Stimulated activated CD4-positive, alpha-beta T cell treated with anti-CD3 and anti-CD28 coated beads, Interleukin-15, amount 100 ng/mL, for 1 hour (primary cell): ENCODE results near the gene TUBA3E.
"Not testable (repeated sequence)": the region's sequence is repeated elsewhere in the genome, so short reads cannot be mapped to it uniquely, and the experiment has no call there.

Experiments
- DNase-seq, 2 donors: peaks; one replicate each; pipeline ENCODE4 v3.0.0-alpha.2; 2020; ENCODE audit warnings: low read depth in 1 of 2, low spot score in 1 of 2

TUBA3E gene

DNA sequence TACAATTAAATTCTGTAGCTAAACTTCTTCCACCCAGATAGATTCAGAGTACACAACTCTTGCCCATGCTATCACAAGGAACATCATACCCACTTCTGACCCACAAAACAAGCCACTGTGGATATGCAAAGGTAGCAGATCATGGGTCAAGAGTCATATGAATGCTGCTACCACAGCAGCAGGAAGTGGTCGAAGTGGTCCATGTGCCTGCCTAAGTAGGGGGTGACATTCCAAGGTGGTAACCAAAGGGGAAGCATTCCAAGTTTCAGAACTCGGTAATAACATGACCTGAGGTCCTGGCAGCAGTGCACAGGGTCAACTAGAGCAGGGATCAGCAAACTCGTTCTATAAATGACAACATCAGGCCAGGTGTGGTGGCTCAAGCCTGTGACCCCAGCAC is 5.8 kb downstream of the TUBA3E start:
- not testable (repeated sequence) for DNase-seq

DNA sequence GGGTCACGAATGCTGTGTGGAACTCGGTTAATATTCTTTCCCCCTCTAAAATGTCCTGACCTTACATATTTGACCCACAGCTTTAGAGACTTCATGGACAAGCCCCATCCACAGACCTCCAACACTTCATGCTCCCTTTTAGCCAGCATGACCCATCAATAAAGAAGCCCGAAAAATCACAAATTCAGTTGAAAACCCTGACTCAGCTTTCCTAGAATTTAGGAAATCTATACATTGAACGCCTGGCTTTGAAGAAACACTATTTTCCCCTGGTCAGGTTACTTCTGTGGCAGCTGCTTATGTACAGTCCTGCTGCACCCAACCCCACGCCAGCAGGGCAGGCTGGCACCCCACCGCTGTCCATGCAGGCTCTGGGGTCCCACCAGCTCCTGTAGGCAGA is 6.9 kb downstream of the TUBA3E start:
- not testable (repeated sequence) for DNase-seq

DNA sequence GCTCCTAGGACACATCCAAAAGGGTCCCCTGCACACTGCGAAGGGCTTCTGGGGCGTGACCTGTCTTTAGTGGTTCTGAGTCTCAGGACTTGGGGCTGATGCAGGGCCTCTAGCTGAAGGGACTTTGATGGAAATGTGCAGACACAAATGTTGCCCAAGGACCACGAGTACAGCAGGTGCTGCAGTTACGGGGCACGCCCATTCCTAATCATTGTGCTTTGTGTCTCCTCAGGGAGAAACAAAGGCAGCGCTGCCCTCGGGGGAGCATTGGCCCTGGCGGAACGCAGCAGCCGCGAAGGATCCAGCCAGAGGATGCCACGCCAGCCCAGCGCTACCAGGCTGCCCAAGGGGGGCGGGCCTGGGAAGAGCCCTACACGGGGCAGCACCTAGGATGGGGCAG is 8.0 kb downstream of the TUBA3E start:
- DNase-seq = no peak

DNA sequence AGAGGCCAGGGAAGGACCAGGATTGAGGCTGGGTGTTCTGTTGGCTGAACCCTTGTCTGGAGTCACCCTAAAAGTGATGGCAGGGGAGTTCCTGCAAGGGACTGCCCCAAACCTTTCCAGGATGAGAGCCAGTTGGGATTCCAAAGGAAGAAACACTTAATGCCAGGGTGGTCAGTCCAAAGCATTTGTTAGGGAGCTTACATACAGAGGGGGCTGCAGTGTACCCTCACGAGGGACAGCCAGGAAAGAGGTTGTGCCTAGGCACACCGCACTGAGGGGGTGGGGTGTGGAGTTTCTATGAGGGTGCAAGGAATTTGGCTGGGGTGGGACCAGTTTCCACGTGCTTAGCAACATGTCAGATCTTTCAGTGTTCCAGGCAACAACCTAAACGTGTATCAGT is 9.3 kb downstream of the TUBA3E start:
- not testable (repeated sequence) for DNase-seq

DNA sequence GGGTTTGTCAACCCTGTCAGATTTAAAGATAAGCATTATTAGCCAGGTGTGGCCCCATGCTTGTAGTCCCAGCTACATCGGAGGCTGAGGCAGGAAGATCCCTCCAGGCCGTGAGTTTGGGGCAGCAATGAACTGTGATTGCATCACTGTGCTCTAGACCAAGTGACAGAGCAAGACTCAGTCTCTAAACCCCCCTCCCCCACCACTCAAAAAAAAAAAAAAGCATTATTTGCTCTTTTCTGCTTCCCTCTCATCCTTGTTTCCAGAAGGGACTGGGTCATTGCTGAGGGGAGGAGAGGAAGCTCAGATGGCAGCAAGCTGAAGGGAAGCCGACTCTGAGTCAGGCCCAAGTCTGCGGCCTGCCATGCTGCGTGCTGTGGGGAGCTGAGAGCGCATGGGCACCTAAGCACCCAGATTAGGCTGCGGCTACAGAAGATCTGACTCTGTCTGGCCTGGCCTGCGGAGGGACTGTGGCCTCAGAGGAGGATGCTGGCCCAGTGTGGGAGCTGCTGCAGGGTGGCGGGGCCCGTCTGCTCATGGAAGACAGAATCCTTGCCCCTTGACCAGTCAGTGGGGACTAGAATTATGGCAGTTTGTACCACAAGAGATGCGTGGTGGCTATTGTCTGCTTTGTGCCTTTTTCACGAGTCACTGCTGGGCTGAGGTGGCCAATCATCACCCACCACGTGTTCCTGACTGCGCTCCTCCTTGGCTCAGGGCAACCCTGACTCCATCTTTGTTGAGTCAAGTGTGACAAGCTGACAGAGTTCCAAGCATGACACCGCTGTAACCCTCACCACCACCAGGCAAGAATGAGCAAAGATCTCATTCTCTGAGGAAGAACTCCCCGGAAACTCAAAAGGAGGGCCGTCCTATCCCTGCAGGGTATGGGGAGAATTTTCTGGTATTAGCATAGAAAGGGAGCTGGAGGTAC is 10.1 kb downstream of the TUBA3E start:
- not testable (repeated sequence) for DNase-seq

DNA sequence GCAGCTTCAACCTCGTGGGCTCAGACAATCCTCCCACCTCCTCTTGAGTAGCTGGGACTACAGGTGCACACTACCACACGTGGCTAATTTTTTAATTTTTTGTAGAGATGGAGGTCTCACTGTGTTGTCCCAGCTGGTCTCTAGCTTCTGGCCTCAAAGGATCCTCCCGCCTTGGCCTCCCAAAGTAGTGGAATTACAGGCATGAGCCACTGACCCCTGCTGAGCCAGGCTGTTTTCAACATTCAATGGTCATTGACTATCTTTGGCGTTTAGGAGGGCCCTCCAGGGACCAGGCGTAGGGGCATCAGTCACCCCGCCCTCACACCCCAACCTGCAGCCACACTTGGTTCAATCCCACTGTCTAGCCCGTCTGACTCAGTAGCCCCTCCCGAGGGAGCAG is 11.0 kb downstream of the TUBA3E start:
- DNase-seq = no peak

DNA sequence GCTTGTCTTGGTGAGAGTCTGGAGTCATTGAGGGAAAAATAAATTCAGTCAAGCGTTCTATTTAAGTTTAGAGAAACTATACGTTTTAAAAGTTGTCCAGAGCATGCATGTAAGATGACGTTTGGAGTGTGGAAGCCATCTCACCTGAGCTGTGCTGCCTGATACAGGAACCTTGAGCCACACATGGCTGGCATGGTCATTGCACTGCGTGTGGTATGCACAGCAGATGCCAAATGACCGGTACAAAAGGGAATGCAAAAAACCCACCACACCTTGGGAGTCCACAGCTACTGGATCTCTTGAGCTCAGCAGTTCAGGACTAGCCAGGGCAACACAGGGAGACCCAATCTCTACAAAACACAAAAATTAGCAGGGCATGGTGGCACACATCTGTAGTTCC is 11.8 kb downstream of the TUBA3E start:
- no peak for DNase-seq

DNA sequence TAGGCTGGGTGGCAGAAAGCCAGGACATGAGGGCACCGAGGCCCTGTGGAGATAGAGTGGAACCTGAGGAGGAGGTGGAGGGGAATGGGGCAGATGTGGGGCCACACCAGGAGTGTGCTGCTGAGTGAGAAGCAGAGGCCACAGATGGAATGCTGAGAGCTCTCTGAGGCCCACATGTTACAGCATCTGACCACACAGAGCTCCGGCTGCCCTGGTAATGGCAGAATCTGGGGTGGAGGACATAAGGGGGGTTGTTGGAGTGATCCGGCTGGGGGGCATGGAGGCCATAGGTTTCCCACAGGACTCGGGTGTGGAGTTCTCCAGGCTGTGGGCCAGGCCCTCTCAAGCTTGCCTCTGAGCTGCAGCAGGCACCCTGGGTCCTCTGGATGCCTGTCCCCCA is 12.3 kb downstream of the TUBA3E start:
- no peak for DNase-seq

DNA sequence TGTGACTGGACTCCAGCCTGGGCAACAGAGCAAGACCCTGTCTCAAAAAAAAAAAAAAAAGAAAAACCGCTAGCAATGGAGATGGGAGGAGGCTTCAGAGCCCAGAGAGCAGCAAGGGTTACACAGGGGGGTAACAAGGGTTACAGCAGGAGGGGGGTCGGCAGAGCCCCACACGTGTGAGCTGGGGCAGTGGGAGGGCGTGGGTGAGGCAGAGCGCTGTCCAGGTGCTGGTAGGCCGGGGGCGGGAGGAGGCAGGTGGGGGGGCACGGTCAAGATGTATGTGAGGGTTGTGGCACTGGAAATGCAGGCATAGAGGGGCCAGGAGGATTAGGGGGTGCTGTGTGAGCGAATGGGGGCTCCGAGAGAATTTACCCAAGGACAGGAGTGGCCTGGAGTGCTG is 12.8 kb downstream of the TUBA3E start:
- no peak for DNase-seq

DNA sequence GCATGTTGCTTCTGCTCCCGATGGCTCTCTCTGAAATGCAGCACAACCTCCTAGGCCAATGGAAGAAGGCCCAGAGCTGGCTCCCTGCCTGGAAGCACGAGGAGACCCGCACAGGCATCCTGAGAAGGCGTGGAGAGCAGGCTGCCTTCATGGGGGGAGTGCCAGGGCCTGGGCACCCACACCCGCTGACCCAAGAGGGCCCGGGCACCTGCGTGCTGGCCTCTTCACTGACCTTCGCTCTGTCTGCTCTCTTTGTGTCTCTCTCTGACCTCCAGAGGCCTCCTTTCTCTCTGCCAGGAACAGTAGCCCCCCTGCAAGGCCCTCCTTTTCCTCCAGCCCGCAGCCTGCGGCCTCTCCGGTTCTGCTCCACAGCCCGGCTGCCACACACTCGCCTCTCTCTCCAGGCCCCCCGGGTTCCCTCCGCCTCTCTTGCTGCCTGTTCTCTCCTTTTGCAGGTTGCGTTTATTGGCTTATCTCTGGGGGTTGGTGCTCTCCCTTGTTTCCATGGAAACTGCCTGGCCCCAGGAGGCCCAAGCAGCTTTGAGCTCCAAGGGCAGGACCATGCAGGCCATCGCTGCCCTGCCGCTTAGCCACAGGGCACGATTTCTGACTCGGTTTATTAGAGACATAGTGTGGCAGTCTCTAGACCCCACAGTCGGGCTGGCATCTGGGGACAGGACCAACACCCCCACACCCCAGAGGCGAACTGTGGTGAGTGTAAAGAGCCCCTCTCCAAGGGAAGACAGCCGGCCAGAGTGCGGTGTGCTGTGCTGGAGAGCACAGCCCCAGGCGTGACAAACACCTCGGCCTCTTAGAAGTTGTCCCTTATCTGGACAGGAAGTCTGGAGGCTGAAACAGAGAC is 14.5 kb downstream of the TUBA3E start:
- DNase-seq = no peak

DNA sequence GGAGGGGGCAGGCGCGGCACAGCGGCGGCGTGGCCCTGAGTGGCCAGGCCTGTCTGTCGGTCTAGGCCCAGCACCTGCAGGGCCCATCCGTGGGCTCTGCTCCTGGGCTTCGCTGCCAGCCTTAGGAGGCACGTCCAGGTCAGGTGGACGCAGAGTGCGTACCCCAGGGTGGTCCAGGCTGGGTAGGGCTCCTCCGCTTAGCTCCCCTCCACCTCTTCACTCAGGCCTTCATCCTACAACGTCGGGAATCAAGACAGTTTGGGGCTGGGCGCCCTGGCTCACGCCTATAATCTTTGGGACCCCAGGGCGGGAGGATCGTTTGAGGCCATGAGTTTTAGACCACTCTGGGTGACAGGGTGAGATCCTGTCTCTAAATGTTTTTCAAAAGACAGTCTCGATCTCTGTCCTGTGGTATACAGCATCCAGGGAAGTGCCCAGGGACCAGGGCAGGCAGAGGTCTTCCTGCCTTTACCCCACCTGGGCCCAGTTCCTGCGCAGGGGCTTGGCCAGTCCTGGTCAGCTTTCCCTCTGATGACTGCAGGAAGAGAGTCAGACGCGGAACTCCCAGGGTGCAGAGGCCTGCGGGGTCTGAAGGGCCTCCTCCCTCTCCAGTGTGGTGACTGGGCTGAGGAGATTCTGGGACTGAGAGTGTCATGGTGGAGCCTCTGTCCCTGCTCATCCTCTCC is 15.3 kb downstream of the TUBA3E start:
- not testable (repeated sequence) for DNase-seq

DNA sequence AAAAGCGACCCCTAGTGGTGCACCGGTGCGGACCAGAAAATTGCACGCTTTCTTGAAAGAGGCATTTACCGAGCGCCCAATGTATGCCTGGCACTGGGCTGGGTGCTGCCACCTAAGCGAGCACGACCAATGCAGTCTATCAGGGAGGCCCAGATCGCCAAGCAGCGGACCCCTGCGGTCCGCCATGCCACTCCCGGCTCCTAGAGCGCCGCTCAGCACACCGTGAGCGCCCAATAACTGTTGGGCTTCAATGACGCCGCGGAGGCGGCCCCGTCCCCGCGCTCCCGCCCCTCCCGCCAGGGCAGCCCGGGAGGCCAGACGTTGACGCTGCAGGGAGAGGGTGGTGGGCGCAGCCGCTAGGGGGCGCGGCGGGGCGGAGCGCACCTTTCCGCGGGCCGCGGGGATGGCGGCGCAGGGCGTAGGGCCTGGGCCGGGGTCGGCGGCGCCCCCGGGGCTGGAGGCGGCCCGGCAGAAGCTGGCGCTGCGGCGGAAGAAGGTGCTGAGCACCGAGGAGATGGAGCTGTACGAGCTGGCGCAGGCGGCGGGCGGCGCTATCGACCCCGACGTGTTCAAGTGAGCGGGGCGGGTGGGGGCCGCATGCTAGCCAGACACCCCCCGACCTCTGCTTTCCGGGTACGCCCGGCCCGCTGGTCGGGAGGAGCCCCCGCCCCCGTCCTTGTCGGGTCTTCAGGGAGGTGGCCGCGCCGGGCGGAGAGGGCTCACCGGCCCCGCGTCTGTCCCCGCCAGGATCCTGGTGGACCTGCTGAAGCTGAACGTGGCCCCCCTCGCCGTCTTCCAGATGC is 16.2 kb downstream of the TUBA3E start, which contains the start of gene MZT2B:
Gene MZT2B (plus strand): TSS at position 383 of the 803 bp plus-strand sequence. CDS start 21 bp downstream, at position 404.
- DNase-seq = peak; percentile 82 to 87

DNA sequence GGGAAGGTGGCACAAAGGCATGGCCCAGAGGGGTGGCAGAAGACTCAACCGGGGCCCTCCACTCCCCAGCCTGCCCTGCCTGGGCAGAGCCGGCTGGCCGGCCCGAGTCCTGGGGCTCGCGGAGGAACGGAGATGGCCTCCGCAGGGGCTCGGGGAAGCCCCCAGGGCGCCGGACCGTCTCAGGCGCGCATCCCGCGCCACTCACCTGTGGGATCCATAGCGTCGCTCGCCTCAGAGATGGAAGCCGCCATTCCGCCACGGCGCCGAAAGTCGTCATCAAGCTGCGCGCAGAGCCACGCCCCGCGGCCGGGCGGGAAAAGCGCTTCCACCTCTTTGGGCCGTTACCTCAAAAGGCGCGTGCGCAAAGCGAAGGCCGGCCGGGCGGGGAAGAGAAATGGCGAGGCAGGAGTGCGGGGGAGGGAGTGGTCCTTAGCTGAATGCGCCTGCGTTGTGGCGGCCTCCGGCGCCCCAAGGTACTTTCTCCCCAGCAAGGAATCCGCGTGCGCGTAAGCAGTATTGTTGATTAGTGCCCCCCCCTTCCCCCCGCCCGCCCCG is 16.8 kb downstream of the TUBA3E start, which contains the start of gene SMPD4:
Gene SMPD4 (minus strand): TSS at position 278 of the 555 bp plus-strand sequence. CDS start 5,010 bp downstream, outside the sequence.
- peak; percentile 95 to 97 for DNase-seq

DNA sequence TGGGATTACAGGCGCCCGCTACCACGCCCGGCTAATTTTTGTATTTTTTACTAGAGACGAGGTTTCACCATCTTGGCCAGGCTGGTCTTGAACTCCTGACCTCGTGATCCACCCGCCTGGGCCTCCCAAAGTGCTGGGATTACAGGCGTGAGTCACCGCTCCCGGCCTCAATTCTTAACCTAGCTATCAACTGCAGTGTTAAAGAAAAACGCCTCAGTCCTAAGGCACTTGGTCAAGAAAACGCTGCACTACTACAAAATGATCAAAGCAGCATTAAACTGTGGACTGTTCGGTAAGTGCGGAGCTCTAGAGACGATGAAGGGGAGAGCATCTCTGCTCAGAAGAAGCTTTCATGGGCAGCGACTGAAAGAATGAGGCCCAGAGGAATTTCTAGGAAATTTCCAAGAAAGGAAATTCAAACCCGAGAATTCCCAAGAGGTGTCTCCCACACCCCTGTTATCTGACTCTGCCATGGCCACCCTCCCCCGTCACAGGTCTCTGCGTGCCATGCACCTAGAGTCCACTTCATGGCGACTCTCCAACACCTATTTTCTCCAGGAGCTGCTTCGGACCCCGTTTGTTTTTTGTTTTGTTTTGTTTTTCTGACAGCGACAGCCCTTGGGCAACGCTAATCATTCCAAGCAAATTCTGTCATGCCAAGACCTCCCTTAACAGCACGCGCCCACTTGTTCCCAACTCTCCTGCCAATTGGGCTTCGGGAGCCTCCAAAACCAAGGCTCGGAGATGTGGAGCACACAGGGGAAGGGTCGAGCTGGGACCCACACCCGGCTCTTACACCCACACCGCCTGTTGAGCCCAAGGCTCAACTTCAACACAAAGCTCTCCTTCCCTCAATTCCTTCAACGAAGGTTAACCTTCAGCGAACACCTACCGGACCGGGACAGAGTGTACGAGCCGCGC is 17.6 kb downstream of the TUBA3E start:
- DNase-seq = not testable (repeated sequence)

DNA sequence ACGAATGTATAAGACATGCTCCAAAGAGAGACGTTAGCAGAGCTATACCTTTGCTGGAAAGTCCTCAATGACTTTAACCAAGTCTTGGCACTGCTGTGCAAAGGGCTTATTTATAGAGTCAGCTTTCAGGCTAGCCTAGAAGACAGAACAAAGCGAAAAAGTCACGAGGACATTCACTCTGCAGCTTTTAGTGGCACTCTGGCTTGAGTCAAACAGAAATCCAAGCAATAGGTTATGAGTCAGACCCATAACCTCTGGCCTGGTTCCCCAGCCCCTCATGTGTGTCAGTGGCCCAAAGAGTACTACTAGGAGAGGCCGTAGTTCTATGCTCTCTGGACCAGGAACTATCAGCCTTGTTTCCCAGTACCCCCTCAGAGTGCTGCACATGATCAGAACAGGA is 23.4 kb downstream of the TUBA3E start:
- DNase-seq = not testable (repeated sequence)

DNA sequence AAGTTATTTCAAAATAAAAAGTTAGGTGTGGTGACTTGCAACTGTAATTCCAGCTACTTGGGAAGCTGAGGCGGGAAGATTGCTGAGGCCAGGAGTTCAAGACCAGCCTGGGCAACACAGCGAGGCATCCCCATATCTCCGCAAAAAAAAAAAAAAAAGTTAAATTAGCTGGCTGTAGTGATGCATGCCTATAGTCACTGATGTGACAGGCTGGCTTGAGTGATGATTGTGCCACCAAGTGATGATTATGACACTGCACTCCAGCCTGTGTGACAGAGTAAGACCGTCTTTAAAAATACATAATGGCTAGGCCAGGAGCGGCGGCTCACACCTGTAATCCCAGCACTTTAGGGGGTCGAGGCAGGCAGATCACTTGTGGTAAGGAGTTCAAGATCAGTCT is 28.3 kb downstream of the TUBA3E start:
- no peak for DNase-seq

DNA sequence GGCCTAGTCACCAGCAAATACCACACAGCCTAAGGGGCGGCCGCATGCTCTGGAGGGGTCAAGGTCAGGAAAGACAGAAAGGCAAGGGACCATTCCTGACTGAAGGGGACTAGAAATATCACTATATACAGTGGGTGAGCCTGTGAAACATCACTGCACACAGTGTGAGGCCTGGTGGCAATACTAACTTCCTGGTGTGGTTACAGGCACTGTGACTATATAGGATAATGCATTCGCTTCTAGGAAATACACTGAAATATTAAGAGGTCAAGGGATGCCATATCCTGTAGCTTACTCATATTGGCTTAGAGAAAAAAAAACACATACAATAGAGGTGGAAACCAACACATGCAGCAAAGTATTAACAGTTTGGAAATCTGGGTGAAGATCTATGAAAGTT is 29.1 kb downstream of the TUBA3E start:
- not testable (repeated sequence) for DNase-seq

DNA sequence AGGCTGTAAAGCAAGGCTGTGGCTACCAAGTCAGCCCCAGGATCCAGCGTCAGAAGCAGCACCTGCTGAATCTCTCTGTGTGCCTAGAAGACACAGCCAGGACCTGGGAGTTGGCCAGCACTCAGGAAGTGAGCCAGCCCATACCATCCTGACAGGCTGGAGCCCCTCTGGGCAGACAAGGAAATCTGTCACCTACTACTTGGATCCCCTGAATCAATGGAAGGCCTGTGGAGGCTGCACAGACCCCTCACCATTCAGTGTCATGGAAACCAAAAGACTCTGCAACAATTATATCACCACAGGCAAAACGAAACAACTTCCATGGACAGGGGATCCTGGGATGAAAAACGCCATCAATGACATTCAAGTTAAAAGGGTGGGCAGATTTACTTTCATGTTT is 31.6 kb downstream of the TUBA3E start:
- DNase-seq = not testable (repeated sequence)
